ENCODE results near the gene TIMM23B.
"Not testable (repeated sequence)": the region's sequence is repeated elsewhere in the genome, so short reads cannot be mapped to it uniquely, and the experiment has no call there.

GRCh38 chr10:49910295-49910694, 31.6 kb upstream of the TIMM23B start:
- TF ChIP-seq CTCF (IDR thresholded peaks at IDR 0.05; ENCODE audit: low read depth, low read length); POLR2A (IDR thresholded peaks at IDR 0.05; ENCODE audit: extremely low read depth, insufficient read length); MAX (IDR thresholded peaks at IDR 0.05; ENCODE audit: low read depth, low read length); MYC (IDR thresholded peaks at IDR 0.05; ENCODE audit: low read depth, low read length): not testable (repeated sequence)

Measured in NB4 (cell line).